HCT116 (cell line): ENCODE results near the gene ATXN1. TPM values are rescaled to one million over a fixed set of nuclear protein-coding genes. Genes with fewer than 3 reads are reported as not detected.

Experiments used
- ATAC-seq: fragments of 200-7000 bp; cut with Tn5 transposase; 2 replicates; pipeline ENCODE4 v1.9.1; 2020; ENCODE audit warnings: mild to moderate bottlenecking, moderate library complexity
- BruUV-seq: library from RNA; stranded (reverse); fragments of 400-500 nt; replicated peaks from 2 replicates; lab custom pipeline; 2021; lab: Mats Ljungman, UMichigan
- CTCF ChIA-PET: fragments of 300-600 bp; sonication (Branson Sonifier 250); formaldehyde crosslinking; loops from one replicate; lab custom pipeline; 2021; ENCODE audit warnings: antibody characterized with exemption; lab: Charles Lee
- POLR2A ChIA-PET: fragments of 300-600, 350-600 bp; sonication (Branson Sonifier 250); formaldehyde crosslinking; loops from one replicate; lab custom pipeline; 2021; ENCODE audit warnings: antibody characterized with exemption; lab: Charles Lee
- RAD21 ChIA-PET, 2 experiments: fragments of 300-600 bp; sonication (Branson Sonifier 250); formaldehyde crosslinking; loops; one replicate each; lab custom pipeline; 2023; ENCODE audit warnings: low total read pairs in 2 of 2; ENCODE audit not compliant: uncharacterized antibody in 2 of 2, unreplicated experiment in 2 of 2, low non-redundant PET in 1 of 2; lab: Charles Lee
- DNase-seq: peaks from one replicate; pipeline ENCODE4 v3.0.0-alpha.2; 2010; ENCODE audit warnings: low read depth, low spot score
- H2AFZ ChIP-seq: fragments of 200-600 bp; shearing (Covaris generic), sonication (generic); 2 replicates; pipeline ENCODE4 v1.6.1; 2017; ENCODE audit warnings: low read depth, mixed run types, mixed read lengths, antibody characterized with exemption, low read length; ENCODE audit not compliant: poor library complexity, severe bottlenecking
- H3K27ac ChIP-seq: 2 replicates; pipeline ENCODE4 v1.5.1; 2012; ENCODE audit warnings: low read depth, low read length
- H3K27me3 ChIP-seq: fragments of 200-600 bp; sonication (generic); 2 replicates; pipeline ENCODE4 v1.6.1; 2016; ENCODE audit warnings: mixed run types, low read length, mixed read lengths; ENCODE audit not compliant: insufficient read depth
- H3K36me3 ChIP-seq, 2 experiments: fragments of 200-500 bp in 1 of 2; fragments of 200-600 bp in 1 of 2; sonication (Bioruptor generic) in 1 of 2; sonication (generic) in 1 of 2; 2 replicates each; pipeline versions ENCODE4 v1.5.1 to v1.6.1; 2014 to 2016; ENCODE audit warnings: low read length in 2 of 2, inconsistent platforms in 1 of 2, mixed read lengths in 1 of 2, mixed run types in 1 of 2; ENCODE audit not compliant: insufficient read depth in 2 of 2, control insufficient read depth in 1 of 2
- H3K4me1 ChIP-seq, 2 experiments: fragments of 200-600 bp in 1 of 2; sonication (generic) in 1 of 2; 2 replicates each; pipeline versions ENCODE4 v1.5.1 to v1.6.1; 2012 to 2017; ENCODE audit warnings: low read length in 2 of 2, inconsistent platforms in 1 of 2, mild to moderate bottlenecking in 1 of 2, mixed read lengths in 1 of 2, mixed run types in 1 of 2, moderate library complexity in 1 of 2; ENCODE audit not compliant: insufficient read depth in 2 of 2, control insufficient read depth in 1 of 2
- H3K4me2 ChIP-seq: fragments of 200-600 bp; sonication (generic); 2 replicates; pipeline ENCODE4 v1.6.1; 2017; ENCODE audit warnings: mixed run types, low read length, mixed read lengths
- H3K4me3 ChIP-seq, 2 experiments: fragments of 200-600 bp in 1 of 2; sonication (generic) in 1 of 2; replicated peaks in 1 of 2; 2 replicates each; pipeline ENCODE4 v1.5.1; 2011 to 2016; ENCODE audit warnings: low read length in 2 of 2, control low read depth in 1 of 2, low read depth in 1 of 2, mild to moderate bottlenecking in 1 of 2, mixed read lengths in 1 of 2, mixed run types in 1 of 2
- H3K79me2 ChIP-seq: fragments of 200-600 bp; sonication (generic); 2 replicates; pipeline ENCODE4 v1.6.1; 2017; ENCODE audit warnings: mild to moderate bottlenecking, mixed run types, low read length, moderate library complexity, mixed read lengths; ENCODE audit not compliant: insufficient read depth
- H3K9ac ChIP-seq: fragments of 200-600 bp; sonication (generic); 2 replicates; pipeline ENCODE4 v1.6.1; 2016; ENCODE audit warnings: low read length, mixed read lengths
- H3K9me2 ChIP-seq: fragments of 200-600 bp; sonication (generic), shearing (Covaris generic); 2 replicates; pipeline ENCODE4 v1.6.1; 2017; ENCODE audit warnings: mixed run types, mild to moderate bottlenecking, moderate library complexity; ENCODE audit not compliant: insufficient read depth
- H3K9me3 ChIP-seq, 2 experiments: fragments of 200-500 bp in 1 of 2; fragments of 200-600 bp in 1 of 2; sonication (Bioruptor generic) in 1 of 2; sonication (generic) in 1 of 2; 2 replicates each; pipeline ENCODE4 v1.6.1; 2014 to 2017; ENCODE audit warnings: low read length in 2 of 2, mixed read lengths in 2 of 2, inconsistent platforms in 1 of 2, low read depth in 1 of 2, mild to moderate bottlenecking in 1 of 2, mixed run types in 1 of 2, moderate library complexity in 1 of 2; ENCODE audit not compliant: control insufficient read depth in 1 of 2, insufficient read depth in 1 of 2
- H4K20me1 ChIP-seq: fragments of 200-600 bp; sonication (generic), shearing (Covaris generic); 2 replicates; pipeline ENCODE4 v1.6.1; 2017; ENCODE audit warnings: mixed run types, mild to moderate bottlenecking, moderate library complexity; ENCODE audit not compliant: insufficient read depth
- CBX3 ChIP-seq: IDR thresholded peaks from 2 replicates; pipeline ENCODE4 v1.6.1; 2012; ENCODE audit warnings: low read depth
- CTCF ChIP-seq, 3 experiments: fragments of 200-600 bp in 1 of 3; sonication (generic) in 1 of 3; IDR thresholded peaks in 2 of 3; conservative IDR thresholded peaks in 1 of 3; 2 replicates each; pipeline ENCODE4 v1.5.1; 2012 to 2017; ENCODE audit warnings: low read depth in 2 of 3, low read length in 2 of 3, antibody characterized with exemption in 1 of 3, borderline replicate concordance in 1 of 3, control low read depth in 1 of 3, mild to moderate bottlenecking in 1 of 3, mixed read lengths in 1 of 3, mixed run types in 1 of 3, moderate library complexity in 1 of 3; ENCODE audit not compliant: insufficient read depth in 1 of 3
- EZH2 ChIP-seq: fragments of 200-600 bp; sonication (generic); IDR thresholded peaks from 2 replicates; pipeline ENCODE4 v1.6.1; 2017; ENCODE audit warnings: antibody characterized with exemption, mixed run types
- EZH2phosphoT487 ChIP-seq: fragments of 200-600 bp; IDR thresholded peaks from 2 replicates; pipeline ENCODE4 v1.6.1; 2018; ENCODE audit warnings: antibody characterized with exemption, borderline replicate concordance
- POLR2AphosphoS5 ChIP-seq: IDR thresholded peaks from 2 replicates; pipeline ENCODE4 v1.6.1; 2011; ENCODE audit warnings: mild to moderate bottlenecking, low read depth, low read length, moderate library complexity
- RAD21 ChIP-seq: IDR thresholded peaks from 2 replicates; pipeline ENCODE4 v1.6.1; 2012; ENCODE audit warnings: low read depth, mild to moderate bottlenecking
- SIN3A ChIP-seq: IDR thresholded peaks from 2 replicates; pipeline ENCODE4 v1.6.1; 2012; ENCODE audit warnings: low read depth
- YY1 ChIP-seq: IDR thresholded peaks from 2 replicates; pipeline ENCODE4 v1.6.1; 2011; ENCODE audit warnings: low read length, low read depth, moderate library complexity, mild to moderate bottlenecking; ENCODE audit not compliant: insufficient replicate concordance; ENCODE audit errors: extremely low read depth
- ZNF274 ChIP-seq: fragments of 200-500 bp; sonication (Bioruptor generic); IDR thresholded peaks from 2 replicates; pipeline ENCODE4 v1.6.1; 2014; ENCODE audit warnings: mild to moderate bottlenecking, low read depth, low read length, inconsistent platforms
- intact Hi-C: fragments of 100-400 bp; cut with micrococcal nuclease; formaldehyde crosslinking; loops from 2 replicates; pipeline ENCODE4 v1.10.0; 2022
- total RNA-seq: library from RNA; stranded (reverse); gene quantifications from one replicate; pipeline ENCODE4 v1.2.1, GENCODE V29; 2021; ENCODE audit not compliant: unreplicated experiment
- TF ChIP-seq, protein P1 (sequence below): IDR thresholded peaks from 2 replicates; pipeline ENCODE4 v1.6.1; 2012
- TF ChIP-seq, protein P2 (sequence below): IDR thresholded peaks from 2 replicates; pipeline ENCODE4 v1.6.1; 2012; ENCODE audit warnings: low read depth

Gene ATXN1
- total RNA-seq, 1 experiment from 2014 or later = 21.0 TPM

GRCh38 chr6:16352258-16352635 lies 409.0 kb downstream of the ATXN1 start:
- POLR2A ChIA-PET = no interaction called here
- H3K4me2 ChIP-seq = no peak overlapping the region
- intact Hi-C loops = no loop called here

More at GRCh38 chr6:16352258-16352635, 409.0 kb downstream of the ATXN1 start:
- H4K20me1 ChIP-seq = no peaks in the 10 kb centered on the region
- ATAC-seq (no peak), DNase-seq (no peak)
- peaks cover 17 to 25% of the 10 kb centered on the region in 2 experiments for H3K4me1 ChIP-seq
- H3K79me2 ChIP-seq = no peaks in the 10 kb centered on the region
- H3K36me3 ChIP-seq = no peaks in the 10 kb centered on the region
- BruUV-seq = no TSS peak
- H3K9ac ChIP-seq = no peak overlapping the region
- ChIA-PET CTCF (no interaction called here), RAD21 (no interaction called here)
- no peaks in the 10 kb centered on the region for H3K27me3 ChIP-seq
- H3K9me2 ChIP-seq = no peaks in the 10 kb centered on the region
- no peak for TF ChIP-seq CBX3
- TF ChIP-seq SIN3A = no peak
- TF ChIP-seq CTCF (IDR thresholded peaks at IDR 0.05 in 2 of 3, conservative IDR thresholded peaks at IDR 0.05 in 1 of 3; ENCODE audit: borderline replicate concordance in 1 of 3, insufficient read depth in 1 of 3, low read depth in 2 of 3, low read length in 2 of 3) = no peak
- TF ChIP-seq, protein P1, sequence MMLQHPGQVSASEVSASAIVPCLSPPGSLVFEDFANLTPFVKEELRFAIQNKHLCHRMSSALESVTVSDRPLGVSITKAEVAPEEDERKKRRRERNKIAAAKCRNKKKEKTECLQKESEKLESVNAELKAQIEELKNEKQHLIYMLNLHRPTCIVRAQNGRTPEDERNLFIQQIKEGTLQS = no peak
- no peak for TF ChIP-seq YY1
- no peak for TF ChIP-seq EZH2
- TF ChIP-seq, protein P2, sequence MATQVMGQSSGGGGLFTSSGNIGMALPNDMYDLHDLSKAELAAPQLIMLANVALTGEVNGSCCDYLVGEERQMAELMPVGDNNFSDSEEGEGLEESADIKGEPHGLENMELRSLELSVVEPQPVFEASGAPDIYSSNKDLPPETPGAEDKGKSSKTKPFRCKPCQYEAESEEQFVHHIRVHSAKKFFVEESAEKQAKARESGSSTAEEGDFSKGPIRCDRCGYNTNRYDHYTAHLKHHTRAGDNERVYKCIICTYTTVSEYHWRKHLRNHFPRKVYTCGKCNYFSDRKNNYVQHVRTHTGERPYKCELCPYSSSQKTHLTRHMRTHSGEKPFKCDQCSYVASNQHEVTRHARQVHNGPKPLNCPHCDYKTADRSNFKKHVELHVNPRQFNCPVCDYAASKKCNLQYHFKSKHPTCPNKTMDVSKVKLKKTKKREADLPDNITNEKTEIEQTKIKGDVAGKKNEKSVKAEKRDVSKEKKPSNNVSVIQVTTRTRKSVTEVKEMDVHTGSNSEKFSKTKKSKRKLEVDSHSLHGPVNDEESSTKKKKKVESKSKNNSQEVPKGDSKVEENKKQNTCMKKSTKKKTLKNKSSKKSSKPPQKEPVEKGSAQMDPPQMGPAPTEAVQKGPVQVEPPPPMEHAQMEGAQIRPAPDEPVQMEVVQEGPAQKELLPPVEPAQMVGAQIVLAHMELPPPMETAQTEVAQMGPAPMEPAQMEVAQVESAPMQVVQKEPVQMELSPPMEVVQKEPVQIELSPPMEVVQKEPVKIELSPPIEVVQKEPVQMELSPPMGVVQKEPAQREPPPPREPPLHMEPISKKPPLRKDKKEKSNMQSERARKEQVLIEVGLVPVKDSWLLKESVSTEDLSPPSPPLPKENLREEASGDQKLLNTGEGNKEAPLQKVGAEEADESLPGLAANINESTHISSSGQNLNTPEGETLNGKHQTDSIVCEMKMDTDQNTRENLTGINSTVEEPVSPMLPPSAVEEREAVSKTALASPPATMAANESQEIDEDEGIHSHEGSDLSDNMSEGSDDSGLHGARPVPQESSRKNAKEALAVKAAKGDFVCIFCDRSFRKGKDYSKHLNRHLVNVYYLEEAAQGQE = no peak
- TF ChIP-seq ZNF274 = no peak
- TF ChIP-seq POLR2AphosphoS5 = no peak
- no peak for TF ChIP-seq EZH2phosphoT487
- TF ChIP-seq RAD21 = no peak
- H3K9me3 ChIP-seq = no peaks in the 10 kb centered on the region
- H3K4me3 ChIP-seq = no peak overlapping the region
- H3K27ac ChIP-seq = no peak overlapping the region
- H2AFZ ChIP-seq = no peak overlapping the region
